Osteocyte (in vitro differentiated cells): ENCODE results near the gene BABAM2. TPM values are rescaled to one million over a fixed set of nuclear protein-coding genes. Genes with fewer than 3 reads are reported as not detected.

Experiments
- DNase-seq: peaks from one replicate; pipeline ENCODE4 v3.0.0; 2021; ENCODE audit warnings: mixed read lengths; ENCODE audit not compliant: unreplicated experiment; ENCODE audit errors: extremely low spot score
- H3K27ac Mint-ChIP-seq: one replicate; pipeline ENCODE4 v1.8.0; 2021; ENCODE audit warnings: mild to moderate bottlenecking, mixed read lengths; ENCODE audit not compliant: unreplicated experiment
- H3K27me3 Mint-ChIP-seq: one replicate; pipeline ENCODE4 v1.8.0; 2021; ENCODE audit warnings: mixed read lengths; ENCODE audit not compliant: unreplicated experiment
- H3K36me3 Mint-ChIP-seq: one replicate; pipeline ENCODE4 v1.8.0; 2021; ENCODE audit warnings: mixed read lengths; ENCODE audit not compliant: unreplicated experiment
- H3K4me1 Mint-ChIP-seq: one replicate; pipeline ENCODE4 v1.8.0; 2021; ENCODE audit warnings: mixed read lengths; ENCODE audit not compliant: unreplicated experiment
- H3K4me3 Mint-ChIP-seq: one replicate; pipeline ENCODE4 v1.8.0; 2021; ENCODE audit warnings: mild to moderate bottlenecking, moderate library complexity, mixed read lengths; ENCODE audit not compliant: unreplicated experiment
- H3K9me3 Mint-ChIP-seq: one replicate; pipeline ENCODE4 v1.8.0; 2021; ENCODE audit warnings: mixed read lengths; ENCODE audit not compliant: unreplicated experiment
- total RNA-seq: library from RNA; stranded (reverse); gene quantifications from 2 replicates; pipeline ENCODE4 v1.2.1, GENCODE V29; 2021
- TF ChIP-seq, protein P1 (sequence below): fragments of 200-600 bp; sonication (generic); IDR thresholded peaks from 2 replicates; pipeline ENCODE4 v1.5.0; 2021; ENCODE audit warnings: antibody characterized with exemption, mild to moderate bottlenecking, moderate library complexity

The BABAM2 gene
- total RNA-seq, 1 donor from 2014 or later: 43.6 TPM

- H3K36me3 Mint-ChIP-seq: peaks cover 23% of the 10 kb centered on the region
- DNase-seq: no peak
- H3K27me3 Mint-ChIP-seq: no peaks in the 10 kb centered on the region
- H3K9me3 Mint-ChIP-seq: no peaks in the 10 kb centered on the region
- H3K4me1 Mint-ChIP-seq: no peaks in the 10 kb centered on the region
- no peak overlapping the region for H3K4me3 Mint-ChIP-seq
- TF ChIP-seq, protein P1, sequence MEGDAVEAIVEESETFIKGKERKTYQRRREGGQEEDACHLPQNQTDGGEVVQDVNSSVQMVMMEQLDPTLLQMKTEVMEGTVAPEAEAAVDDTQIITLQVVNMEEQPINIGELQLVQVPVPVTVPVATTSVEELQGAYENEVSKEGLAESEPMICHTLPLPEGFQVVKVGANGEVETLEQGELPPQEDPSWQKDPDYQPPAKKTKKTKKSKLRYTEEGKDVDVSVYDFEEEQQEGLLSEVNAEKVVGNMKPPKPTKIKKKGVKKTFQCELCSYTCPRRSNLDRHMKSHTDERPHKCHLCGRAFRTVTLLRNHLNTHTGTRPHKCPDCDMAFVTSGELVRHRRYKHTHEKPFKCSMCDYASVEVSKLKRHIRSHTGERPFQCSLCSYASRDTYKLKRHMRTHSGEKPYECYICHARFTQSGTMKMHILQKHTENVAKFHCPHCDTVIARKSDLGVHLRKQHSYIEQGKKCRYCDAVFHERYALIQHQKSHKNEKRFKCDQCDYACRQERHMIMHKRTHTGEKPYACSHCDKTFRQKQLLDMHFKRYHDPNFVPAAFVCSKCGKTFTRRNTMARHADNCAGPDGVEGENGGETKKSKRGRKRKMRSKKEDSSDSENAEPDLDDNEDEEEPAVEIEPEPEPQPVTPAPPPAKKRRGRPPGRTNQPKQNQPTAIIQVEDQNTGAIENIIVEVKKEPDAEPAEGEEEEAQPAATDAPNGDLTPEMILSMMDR: no peak
- no peak overlapping the region for H3K27ac Mint-ChIP-seq
Observed at GRCh38 chr2:27929916-27930486, 39.5 kb downstream of the BABAM2 start.

GRCh38 chr2:27931361-27931950 is 40.9 kb downstream of the BABAM2 start:
- Mint-ChIP-seq H3K36me3 (peaks cover 17% of the 10 kb centered on the region), H3K4me1 (no peaks in the 10 kb centered on the region), H3K4me3 (no peak overlapping the region), H3K27me3 (no peaks in the 10 kb centered on the region), H3K9me3 (no peaks in the 10 kb centered on the region), H3K27ac (no peak overlapping the region)
- TF ChIP-seq, protein P1: no peak
- DNase-seq: no peak

- no peaks in the 10 kb centered on the region for H3K4me1 Mint-ChIP-seq
- peaks cover 21% of the 10 kb centered on the region for H3K36me3 Mint-ChIP-seq
- no peak overlapping the region for H3K4me3 Mint-ChIP-seq
- no peaks in the 10 kb centered on the region for H3K27me3 Mint-ChIP-seq
- no peaks in the 10 kb centered on the region for H3K9me3 Mint-ChIP-seq
- DNase-seq: no peak
- TF ChIP-seq, protein P1: no peak
- H3K27ac Mint-ChIP-seq: no peak overlapping the region
Observed at GRCh38 chr2:27932396-27932795, 41.9 kb downstream of the BABAM2 start.

GRCh38 chr2:27935026-27935425 is 44.5 kb downstream of the BABAM2 start:
- H3K9me3 Mint-ChIP-seq: peaks cover 5% of the 10 kb centered on the region
- H3K27me3 Mint-ChIP-seq: no peaks in the 10 kb centered on the region
- no peaks in the 10 kb centered on the region for H3K4me1 Mint-ChIP-seq

DNA sequence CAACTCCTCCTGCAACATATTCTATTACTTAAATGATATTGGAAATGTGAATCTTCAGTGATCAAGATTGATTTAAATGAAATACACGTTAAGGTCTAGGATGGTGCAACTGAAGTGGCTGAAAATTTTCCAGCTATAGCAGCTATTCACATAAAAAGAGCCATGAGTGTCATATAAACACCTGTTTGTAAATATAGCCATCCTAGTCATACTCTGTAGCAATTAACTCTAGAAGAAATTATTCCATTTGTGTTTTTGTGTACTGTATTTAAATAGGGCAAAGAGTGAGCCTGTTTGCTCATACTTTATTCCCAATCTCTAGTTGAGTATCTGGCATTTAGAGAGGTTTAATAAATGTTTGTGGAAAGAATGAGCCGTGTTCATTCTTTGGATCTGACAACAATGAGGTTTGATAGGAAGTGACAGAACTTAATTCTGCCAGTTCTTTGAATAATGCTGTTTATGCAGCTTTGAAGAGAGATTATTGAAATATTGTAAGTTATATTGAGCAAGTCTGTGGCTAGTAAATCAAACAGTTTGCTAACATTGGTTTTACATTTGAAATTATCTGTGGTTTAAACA is 49.7 kb downstream of the BABAM2 start:
- DNase-seq: no peak
- Mint-ChIP-seq H3K9me3 (peaks cover 5% of the 10 kb centered on the region), H3K27ac (no peak overlapping the region), H3K4me1 (peaks cover 3% of the 10 kb centered on the region), H3K36me3 (peaks cover 12% of the 10 kb centered on the region), H3K27me3 (no peaks in the 10 kb centered on the region), H3K4me3 (no peak overlapping the region)
- TF ChIP-seq, protein P1: no peak

More at GRCh38 chr2:27935026-27935425, 44.5 kb downstream of the BABAM2 start:
- Mint-ChIP-seq H3K4me3 (no peak overlapping the region), H3K27ac (no peak overlapping the region), H3K36me3 (peaks cover 22% of the 10 kb centered on the region)
- DNase-seq: no peak
- TF ChIP-seq, protein P1: no peak
